Activated effector memory CD4-positive, alpha-beta T cell treated with anti-CD3 and anti-CD28 coated beads, Interleukin-2, amount 50 U/mL, for 16 hours (primary cell): ENCODE results near the gene ARHGAP22.

ENCODE experiments used
- DNase-seq: peaks from one replicate; pipeline ENCODE4 v3.0.0-alpha.2; 2020

ARHGAP22 gene

DNA sequence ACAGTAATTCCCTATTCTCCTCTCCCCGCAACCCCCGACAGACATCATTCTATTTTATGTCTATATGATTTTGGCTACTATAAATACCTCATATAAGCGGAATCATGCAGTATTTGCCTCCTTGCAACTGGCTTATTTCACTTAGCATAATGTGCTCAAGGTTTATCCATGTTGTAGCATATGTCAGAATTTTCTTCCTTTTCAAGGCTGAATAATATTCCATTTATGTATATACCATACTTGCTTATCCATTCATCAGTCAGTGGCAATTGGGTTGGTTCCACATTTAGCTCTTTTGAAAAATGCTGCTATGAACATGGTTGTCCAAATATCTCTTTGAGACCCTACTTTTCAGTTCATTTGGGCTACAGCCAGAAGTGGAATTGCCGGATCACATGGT lies 191.9 kb downstream of the ARHGAP22 start:
- DNase-seq, result no peak

DNA sequence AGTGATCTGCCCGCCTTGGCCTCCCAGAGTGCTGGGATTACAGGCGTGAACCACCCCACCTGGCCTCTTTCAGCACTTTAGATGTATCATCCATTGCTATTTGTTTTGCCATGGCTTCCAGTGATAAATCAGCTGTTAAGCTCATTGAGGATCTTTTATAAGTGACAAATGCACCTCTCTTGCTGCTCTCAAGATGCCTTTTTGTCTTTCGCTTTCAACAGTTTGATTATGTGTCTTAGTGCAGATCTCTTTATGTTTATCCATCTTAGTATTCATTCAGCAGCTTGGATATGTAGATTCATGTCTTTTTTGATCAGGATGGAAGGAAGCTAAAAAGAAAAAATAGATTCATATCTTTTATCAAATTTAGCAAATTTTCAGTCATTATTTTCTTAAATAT lies 192.8 kb downstream of the ARHGAP22 start:
- DNase-seq, result no peak

DNA sequence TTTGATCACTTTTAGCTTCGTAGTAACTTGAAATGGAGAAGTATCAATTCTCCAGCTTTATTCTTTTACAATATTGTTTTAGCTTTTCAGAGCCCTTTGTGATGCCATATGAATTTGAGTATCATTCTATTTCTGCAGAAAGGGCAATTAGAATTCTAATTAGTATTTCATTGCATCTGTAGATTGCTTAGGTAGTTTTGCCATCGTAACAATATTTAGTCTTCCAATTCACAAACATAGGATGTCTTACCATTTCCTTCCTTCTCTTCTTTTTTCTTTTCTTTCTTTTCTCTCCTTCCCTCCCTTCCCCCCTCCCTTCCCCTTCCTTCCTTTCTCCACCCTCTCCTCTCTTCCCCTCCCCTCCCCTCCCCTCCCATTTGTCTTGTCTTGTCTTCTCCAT lies 193.4 kb downstream of the ARHGAP22 start:
- DNase-seq, result no peak

DNA sequence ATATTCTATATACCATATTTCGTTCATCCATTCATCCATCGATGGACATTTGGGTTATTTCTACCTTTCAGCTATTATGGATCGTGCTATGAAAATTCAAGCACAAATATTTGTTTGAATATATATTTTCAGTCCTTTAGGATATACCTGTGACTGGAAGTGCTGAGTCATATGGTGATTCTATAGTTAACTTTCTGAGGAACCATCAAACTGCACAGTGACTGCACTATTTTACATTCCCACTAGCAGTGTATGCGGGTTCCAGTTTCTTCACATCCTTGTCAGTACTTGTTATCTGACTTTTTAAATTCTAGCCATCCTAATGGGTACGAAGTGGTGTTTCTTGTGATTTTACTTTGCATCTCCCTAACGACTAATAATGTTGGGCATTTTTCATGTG lies 194.4 kb downstream of the ARHGAP22 start:
- no peak for DNase-seq

DNA sequence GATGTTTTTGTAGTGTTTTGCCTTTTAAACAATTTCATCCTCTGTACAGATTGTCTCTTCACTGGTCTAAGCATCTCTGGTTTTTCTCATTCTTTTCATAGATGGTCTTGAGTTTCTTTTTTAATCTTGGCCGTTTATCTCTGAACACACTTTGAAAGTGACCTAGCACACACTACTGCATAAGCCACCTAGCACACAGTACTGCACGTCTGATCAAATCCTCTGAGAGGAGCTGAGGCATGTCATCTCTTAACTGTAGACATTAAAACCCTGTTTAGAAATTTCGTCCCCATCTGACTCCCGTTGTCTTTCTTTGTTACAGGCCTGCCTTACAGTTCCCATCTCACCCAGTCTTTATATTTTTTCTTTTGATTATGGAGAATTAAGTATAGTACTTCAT lies 198.2 kb downstream of the ARHGAP22 start:
- DNase-seq, result no peak

- DNase-seq, result no peak
Measured at GRCh38 chr10:48406204-48406603, 198.7 kb downstream of the ARHGAP22 start.

DNA sequence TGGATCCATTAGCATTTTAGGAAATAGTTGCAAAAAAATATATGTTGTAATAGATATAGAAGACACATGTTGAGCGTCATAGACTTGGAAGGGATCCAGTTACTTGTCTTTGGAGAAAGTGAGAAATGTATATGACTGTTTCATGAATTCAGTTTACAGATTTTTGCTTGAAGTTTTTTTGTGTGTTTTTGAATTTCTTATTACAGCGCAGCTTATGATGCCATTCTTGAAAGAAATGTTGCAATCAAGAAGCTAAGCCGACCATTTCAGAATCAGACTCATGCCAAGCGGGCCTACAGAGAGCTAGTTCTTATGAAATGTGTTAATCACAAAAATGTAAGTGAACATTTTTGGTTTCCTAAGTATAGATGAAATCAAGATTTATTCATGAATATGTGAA lies 200.2 kb downstream of the ARHGAP22 start:
- no peak for DNase-seq

- DNase-seq, result no peak
Measured at GRCh38 chr10:48400850-48401220, 204.0 kb downstream of the ARHGAP22 start.

- no peak for DNase-seq
Measured at GRCh38 chr10:48400129-48400849, 204.6 kb downstream of the ARHGAP22 start.

DNA sequence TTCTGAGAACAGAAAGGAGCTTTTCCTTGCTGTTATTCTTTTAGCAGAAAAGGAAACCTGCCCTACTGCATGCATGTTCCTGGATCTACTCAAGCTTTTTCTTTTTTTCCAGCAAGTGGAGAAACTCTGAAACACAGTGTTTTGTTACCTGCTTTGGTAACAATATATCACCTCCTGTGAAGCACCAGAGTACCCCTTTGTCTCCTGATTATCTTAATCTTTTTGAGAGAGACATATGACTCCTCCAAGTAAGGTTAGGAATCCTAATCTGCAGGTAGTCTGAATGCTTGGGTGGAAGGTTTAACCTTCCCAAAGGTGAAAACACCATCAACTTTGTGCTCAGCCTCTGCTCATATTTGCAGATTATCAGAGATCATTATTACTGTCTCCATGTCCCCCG lies 205.3 kb downstream of the ARHGAP22 start:
- no peak for DNase-seq

DNA sequence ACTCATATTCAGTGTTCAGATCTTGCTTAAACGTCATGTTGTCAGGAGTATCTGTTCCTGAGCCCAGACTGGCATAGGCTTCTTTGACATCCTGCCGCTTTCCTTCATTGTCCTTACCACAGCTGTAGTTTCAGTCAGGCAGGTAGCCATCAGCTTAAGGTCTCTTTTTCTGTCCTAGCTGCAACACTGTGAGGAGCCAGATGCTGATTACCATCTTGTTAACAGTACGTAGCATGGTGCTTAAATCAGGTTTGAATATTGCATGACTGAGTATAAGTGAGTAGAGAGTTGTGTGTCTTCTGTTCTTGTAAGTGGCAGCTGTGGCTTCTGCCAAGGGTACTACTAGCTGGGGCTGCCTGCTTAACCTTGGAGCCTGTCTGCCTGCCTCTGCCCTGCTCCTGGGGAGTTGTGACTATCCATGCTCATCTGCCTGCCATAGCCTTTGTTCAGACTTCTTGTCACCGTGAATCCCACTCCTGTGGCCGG lies 205.8 kb downstream of the ARHGAP22 start:
- DNase-seq, result no peak

DNA sequence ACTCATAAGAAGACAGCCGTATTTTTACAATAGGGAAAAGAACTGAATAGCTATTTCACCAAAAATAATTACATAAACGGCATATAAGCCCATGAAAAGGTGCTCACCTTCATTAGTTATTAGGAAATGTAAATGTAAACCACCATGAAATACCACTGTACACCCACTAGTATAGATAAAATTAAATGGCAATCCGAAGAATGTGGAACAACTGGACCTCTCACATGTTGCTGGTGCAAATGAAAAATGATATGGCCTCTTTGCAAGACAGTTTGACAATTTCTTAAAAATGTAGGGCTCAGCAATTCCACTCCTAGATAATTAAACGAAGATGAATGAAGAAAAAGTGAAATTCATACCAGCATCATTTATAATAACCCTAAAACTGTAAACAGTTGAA lies 206.6 kb downstream of the ARHGAP22 start:
- no peak for DNase-seq
